ENCODE measurements around the gene SH3BGR.
A peak's percentile ranks its signal among the peaks of the same experiment; 100 is the strongest.
"Not testable (repeated sequence)": the region's sequence is repeated elsewhere in the genome, so short reads cannot be mapped to it uniquely, and the experiment has no call there.

SH3BGR gene

DNA sequence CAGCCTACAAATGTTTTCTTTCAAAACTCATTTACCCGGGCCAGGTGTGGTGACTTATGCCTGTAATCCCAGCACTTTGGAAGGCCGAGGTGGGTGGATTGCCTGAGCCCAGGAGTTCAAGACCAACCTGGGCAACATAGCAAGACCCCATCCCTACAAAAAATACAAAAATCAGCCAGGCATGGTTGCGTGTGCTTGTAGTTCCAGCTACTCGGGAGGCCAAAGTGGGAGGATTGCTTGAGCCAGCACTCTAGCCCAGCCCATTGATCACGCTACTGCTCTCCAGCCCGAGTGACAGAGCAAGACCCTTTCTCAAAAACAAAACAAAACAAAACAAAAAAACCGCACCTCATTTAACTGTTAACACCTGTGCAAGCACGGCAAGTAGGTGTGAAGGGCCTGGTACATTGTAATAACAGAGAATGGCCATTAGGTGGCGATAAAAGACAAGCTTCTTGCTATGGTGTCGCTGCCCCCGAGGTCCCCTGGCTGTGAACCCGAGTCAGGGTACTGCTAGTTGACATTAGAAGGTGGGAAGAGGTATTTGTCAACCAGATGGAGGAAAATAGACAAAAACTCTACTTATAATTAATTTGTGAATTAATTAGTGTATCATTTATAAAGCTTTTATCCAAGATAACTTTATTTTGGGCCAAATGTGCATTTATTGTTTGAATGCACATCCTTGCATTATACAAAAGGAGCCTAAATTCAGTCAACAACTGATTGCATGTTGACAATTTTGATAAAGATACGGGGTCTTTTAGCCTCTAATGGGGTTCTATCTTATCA lies 66.5 kb downstream of the SH3BGR start:
- peak; percentile 58 for FAIRE-seq

DNA sequence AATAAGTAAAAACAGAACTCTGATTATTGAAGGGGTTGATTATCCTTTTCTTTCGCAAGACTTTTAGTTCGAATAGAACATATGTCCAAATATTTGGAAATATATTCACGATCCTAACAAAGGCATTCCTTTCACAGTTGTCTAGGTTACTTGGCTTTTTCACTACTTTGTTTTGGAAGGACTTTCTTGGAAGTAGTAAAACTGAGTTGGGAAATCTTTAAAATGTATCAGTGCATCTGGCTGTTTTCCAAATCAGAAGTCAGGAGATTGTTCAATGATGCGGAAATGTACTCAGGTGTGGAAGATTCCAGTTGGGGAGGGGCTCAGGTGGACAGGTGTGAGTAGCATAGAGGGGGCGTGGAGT lies 67.1 kb downstream of the SH3BGR start:
- no peak for FAIRE-seq

DNA sequence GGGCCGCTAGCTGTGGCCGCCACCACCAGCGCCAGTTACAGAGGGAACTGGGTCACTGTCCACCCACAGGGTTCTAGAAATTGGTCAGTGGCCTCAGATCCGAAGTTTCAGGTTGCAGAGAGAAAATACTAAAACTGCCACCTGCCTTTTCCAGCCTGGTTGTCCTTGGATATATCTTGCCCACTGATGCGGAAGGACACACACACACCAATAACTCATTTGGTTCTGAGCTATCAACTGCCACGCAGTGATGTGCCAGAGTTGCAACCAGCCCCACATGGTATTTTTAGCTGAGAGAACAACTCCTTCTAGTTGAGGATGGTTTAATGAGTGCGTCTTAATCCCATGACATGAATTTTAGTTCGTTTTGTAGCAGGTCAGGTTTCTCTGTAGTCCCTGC lies 68.1 kb downstream of the SH3BGR start:
- FAIRE-seq = no peak

DNA sequence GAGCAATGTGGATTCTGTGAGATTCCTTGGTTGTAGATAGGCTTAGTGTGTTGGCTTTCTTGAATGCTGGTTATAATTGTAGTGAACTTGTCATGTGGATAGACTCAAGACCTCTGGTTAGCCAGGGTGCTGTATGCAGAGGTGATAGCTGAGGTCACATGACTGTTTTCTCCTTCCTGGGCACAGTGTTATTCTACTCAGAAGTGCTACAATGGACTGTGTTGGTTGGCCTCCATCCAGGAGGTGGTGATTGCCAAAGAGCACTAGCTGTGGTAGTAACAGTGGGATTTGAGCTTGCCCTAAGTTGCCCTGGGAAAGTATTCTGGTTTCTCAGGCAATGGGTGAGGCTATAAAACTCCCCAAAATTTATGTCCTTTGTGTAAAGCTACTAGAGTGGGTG lies 71.6 kb downstream of the SH3BGR start:
- FAIRE-seq = no peak

DNA sequence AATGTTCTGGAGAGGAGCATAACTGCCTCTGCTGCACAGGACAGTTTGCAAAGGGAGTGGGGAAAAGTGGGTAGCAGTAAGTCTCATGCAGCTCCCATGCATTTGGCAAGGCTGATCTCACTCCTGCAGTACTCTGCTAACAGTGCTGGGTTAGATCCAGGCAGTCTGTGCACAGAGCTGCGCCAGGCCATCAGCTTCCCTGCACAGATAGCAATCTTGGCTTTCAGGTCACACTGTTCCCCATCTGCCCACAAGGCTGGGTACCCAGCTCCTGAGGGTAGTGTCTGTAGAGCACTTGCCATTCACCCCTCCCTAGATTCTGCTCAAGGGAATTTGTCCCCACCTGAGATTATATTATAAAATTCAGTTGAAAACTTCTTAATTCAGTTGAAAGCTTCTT lies 72.1 kb downstream of the SH3BGR start:
- no peak for FAIRE-seq

DNA sequence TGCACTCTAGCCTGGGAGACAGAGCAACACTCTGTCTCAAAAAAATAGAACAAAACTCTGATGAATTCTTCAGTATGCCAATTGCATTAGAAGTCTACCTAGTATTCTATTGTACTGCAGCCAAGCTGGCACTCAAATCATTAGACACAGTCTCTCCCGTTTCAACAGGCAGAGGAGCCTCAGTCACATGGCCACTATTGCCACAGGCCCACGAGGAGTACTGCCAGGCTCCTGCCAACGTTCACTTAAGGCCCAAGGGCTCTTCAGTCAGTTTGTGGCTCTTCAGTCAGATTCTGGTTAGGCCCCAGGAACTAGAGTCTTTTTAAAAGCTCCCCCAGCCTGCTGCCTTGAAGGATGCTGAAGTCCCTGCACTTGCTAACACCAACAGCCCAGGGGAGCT lies 73.4 kb downstream of the SH3BGR start:
- no peak for FAIRE-seq

DNA sequence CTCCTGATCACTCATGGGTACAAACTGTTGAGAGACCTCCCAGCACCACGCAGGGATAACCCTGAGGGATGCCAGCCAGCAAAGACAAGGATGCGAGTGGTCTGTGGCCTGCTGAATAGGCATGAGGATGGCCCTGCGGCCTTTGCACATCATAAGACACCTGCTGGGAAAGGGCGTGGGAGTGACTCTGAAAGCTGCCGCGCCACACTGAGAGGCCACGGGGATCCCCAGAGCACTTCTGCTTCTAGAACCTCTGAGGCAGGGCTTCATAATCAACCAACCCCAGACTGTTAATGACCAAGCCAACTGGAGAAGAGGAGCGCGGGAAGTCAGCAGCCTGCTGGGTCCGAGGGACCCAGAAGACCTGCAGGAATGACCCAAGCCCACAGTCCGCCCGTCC lies 73.8 kb downstream of the SH3BGR start:
- FAIRE-seq = no peak

DNA sequence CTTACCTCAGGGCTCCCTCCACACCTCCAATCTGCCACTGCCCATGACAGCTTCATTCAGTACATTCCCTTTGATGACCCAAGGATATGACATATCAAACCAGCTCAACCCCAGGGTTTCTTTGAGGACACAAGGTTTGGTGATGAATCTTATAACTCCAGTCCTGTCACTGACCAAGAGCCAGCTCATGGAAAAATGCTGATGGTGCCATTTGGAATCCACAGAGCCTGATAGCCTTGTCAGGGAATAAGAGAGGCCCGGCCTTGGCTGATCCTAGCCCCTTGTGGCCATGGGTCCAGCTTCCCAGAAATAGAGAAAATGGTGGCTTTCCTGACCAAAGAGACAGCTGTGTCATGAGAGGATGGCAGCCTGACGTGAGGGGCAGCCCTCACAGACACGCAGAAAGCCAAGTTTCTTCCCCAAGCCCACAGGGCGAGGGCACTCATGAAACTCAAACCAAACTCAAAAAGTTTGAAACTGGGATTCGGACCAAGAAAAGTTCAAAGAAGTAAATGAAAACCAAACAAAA lies 75.4 kb downstream of the SH3BGR start:
- FAIRE-seq = no peak

DNA sequence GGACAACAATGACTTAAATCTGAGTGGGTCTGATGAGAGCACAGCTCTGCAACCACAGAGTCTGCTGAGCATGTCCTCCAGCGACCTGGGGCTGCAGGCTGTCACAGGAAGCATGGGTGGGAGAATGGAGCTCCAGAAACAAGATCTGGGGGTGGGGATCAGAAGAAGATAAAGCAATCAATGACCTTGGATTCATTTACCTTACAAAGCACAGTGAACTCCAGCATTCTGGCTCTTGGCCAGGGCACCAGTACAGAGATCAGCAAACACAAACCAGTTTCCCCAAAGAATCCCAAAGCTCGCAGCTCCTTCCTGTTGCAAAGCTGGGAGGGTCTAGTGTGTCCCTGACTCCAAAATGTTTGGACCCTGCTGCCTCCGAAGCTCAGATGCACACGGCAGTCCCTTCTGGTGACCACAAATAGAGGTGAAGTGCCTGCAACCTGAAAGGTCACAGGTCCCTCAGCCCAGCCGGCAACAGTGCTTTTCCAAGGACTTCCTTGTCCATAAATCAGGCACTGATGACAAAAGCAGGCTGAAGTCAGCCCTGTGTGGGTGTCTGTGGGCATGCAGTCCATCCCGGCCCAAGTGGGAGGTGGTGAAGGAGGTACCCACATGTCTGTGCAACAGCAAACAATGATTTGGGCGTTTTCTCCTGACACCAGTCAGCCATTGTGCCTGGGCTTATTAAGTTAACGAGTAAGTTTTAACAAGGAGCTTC lies 76.1 kb downstream of the SH3BGR start:
- FAIRE-seq = no peak

DNA sequence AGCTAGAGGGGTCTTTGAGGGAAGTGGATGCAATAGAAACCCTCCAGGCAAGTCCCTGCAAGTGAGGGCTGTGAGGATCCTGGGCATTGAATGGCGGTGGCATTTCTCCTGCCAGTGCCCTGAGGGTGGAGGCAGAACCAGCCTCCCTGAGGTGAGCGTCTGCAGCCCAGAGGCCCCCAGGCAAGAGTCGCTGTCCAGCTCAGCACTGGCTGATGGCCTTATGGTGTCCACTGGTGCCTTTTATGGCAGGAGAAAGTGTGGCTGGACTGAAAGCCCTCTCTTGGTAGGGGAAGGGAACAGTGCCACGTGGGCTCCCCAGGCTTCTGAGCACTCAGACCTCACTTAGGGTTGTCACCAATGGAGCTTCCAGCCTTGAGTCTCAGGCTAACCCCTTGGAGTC lies 77.3 kb downstream of the SH3BGR start:
- no peak for FAIRE-seq

DNA sequence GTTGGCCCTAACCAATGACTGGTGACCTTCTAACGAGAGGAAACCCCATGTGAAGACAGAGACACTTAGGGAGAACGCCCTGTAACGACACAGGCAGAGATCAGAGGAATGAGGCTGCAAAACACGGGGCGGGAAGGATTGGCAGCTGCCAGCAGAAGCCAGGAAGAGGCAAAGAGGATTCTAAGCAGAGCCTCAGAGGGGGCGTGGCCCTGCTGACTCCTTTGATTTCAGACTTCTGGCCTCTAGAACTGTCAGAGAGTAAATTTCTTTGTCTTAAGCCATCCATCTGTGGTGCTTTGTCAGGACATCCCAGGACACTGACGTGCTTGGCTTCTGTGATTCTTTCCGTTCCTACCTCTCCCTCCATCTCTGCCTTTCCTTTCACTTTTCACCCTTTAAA lies 79.3 kb downstream of the SH3BGR start:
- no peak for FAIRE-seq

DNA sequence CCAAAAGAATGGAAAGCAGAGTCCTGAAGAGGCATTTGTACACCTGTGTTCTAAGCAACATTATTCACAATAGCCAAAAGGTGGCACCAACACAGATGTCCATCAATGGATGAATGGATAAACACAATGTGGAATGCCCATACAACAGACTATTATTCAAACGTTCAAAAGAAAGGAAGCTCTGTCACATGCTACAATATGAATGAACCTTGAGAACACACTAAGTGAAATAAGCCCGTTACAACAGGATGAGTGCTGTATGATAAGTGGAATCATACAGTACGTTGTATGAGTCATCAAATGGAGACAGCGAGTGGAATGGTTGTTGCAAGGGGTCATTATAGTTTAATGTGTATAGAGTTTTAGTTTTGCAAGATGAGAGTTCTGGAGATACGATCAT lies 80.1 kb downstream of the SH3BGR start:
- FAIRE-seq = no peak

DNA sequence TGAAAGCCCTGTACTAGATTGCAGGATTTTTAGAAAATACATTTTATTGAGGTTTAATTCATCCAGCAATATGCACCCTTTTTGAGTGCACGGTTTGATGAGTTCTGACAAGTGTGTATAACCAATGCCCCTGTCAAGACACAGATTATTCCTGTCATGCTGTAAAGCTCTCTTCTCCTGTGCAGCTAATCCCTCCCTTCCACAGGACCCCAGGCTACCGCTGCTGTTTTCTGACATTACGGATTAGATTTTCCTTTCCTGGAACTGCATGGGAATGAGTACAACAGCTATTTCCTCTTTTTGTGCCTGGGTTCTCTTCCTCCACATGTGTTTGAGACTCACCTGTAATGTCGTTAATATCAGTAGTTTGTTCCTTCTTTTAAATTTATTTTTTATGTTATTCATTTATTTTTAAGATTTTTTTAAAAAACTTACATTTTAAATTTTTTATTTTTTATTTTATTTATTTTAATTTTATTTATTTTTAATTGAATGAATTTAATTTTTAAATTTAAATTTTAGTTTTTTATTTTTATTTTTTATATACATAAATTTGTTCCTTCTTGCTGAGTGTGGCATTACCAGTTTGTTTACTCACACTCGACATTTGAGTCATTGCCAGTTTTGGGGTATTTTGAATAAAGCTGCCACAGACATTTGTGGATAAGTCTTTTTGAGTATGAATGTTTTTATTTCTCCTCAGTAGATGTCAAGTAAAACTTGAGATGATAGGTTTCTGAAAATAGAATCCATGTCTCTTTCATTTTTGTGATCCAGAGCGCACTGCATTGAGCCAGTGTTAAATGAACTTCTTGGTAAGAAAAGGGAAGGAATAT lies 82.0 kb downstream of the SH3BGR start:
- FAIRE-seq = peak; percentile 97

DNA sequence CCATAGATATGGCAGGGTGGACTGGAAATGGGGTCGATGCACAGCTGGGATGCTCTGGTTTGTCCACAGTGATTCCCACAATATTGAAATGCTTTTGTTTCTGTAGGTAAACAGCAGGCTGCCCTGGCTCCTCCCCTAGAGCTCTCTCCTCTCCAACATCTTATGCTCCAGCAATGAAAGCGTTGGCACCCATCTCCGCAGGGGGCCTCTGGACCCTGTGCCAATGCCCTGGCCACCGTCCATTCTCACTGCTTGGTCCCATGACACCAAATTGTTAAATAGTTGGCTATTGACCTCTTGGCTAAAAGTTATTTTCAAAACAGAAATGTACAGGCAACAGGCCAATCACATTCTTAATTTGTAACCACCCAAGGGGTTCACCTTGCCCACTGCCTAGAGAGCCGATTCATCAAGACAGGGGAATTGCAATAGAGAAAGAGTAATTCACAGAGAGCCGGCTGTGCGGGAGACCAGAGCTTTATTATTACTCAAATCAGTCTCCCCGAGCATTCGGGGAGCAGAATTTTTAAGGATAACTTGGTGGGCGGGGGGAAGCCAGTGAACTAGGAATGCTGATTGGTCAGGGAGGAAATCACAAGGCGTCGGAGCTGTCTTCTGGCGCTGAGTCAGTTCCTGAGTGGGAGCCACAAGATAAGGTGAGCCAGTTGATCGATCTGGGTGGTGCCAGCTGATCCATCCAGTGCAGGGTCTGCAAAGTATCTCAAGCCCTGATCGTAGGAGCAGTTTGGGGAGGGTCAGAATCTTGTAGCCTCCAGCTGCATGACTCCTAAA lies 84.1 kb downstream of the SH3BGR start:
- FAIRE-seq = no peak

DNA sequence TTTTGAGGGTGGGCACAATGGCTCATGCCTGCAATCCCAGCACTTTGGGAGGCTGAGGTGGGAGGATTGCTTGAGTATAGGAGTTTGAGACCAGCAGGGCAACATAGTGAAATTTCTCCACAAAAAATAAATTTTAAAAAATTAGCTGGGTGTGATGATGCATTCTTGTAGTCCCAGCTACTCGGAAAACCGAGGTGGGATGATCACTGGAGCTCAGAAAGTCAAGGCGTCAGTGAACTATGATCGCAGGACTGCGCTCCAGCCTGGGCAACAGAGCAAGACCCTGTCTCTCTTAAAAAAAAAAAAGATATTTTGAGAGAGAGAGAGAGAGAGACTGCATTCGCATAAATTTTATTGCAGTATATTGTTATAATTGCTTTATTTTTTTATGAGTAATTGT lies 85.1 kb downstream of the SH3BGR start:
- FAIRE-seq = no peak

DNA sequence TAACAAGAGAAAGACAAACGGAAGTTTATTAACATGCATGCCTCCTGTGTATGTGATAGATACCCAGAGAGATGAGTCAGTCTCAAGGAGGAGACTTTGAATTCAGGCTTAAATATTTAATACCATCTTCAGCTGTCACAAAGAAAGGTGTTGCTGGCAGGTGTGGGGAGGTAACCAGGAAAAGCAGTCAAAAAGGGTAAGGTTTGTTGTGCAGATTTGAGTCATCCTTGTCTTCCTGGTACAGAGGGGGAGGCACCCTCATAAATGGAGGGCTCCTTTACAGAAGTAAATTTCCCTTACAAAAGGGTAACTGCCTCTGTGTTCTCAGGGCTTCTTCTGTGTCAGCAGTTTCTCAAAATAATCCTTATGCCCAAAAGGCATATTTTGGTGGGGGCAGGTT lies 85.8 kb downstream of the SH3BGR start:
- no peak for FAIRE-seq

DNA sequence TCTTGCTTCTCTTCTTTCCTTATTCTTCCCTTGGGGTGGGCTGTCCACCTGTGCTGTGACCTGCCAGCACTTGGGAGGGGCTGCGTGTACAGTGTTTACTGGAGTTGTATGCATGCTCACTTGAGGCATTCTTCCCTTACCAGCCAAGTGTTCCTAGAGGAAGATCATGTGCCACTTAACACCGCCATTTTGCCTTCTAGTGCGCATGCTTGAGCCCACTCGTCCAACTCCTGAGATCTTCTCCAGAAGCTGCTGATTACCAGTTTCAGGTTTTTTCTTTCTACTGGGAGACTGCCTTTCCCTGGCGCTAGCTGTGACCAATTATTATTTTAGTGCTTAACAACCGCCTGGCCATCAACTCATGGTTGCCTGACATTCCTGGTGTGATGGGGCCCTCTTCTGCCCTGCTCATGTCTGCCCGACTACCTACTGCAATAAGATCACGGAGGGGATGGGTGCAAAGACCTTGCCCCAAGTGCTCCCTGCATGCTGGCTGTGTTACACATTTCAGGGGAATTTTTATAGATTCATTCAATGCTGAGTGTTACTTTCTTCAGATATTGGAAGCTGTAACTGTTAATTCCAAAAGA lies 86.8 kb downstream of the SH3BGR start:
- no peak for FAIRE-seq

DNA sequence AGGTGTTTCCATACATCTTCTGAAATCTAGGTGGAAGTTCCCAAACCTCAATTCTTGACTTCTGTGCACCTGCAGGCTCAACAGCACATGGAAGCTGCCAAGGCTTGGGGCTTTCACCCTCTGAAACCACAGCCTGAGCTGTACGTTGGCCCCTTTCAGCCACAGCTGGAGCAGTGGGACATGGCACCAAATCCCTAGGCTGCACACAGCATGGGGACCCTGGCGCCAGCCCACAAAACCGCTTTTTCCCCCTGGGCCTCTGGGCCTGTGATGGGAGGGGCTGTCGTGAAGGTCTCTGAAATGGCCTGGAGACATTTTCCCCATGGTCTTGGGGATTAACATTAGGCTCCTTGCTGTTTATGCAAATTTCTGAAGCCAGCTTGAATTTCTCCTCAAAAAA lies 88.6 kb downstream of the SH3BGR start:
- not testable (repeated sequence) for FAIRE-seq

DNA sequence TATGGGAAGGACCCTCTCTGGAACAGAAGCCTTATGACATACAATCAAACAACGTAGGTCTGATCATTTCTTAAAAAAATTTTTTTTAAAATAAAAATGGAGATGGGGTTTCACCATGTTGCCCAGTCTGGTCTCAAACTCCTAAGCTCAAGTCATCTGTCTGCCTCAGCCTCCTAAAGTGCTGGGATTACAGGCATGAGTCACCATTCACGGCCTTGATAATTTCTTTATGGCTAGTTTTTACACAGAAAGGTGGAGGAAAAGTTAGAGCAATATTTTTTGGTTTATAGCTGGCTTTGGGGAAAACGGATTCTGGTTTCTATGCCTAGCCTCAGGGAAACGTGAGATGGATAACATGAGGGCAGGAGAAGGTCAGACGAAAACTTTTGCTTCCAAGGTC lies 91.0 kb downstream of the SH3BGR start:
- FAIRE-seq = no peak

DNA sequence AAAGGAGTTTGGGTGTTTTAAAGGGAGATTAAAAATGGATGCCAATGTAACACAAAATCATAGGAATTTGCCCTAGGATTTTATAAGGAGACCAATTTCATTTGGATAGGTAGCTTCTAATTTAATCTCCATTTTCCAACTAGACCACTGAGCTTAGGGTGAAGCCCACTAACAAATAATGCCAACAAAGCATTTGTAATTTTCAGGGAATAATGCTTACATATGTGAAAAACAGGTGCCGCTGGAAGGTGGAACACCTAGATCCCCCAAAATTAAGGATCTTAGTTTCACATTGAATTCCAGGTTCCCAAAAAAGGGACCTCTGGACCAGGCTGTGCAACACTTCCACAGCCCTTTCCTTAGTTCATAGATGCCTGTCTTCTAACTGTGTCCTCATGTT lies 94.8 kb downstream of the SH3BGR start:
- FAIRE-seq = no peak

DNA sequence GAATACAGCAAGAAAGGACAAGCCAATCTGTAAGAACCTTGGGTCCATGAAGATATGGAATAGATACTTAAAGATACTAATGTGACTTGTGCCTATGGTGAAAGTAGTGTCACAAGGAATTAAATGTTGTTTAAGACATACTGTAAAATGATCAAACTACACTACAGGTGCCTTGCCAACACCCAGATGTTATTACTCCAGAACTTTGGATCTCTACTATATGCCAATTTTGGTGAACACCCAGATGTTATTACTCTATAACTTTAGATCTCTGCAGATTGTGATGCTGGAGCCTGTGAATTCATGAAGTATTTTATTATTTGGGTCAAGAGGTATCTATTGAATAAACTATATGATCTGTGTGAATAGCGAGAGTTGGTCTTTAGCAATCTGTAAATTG lies 101.1 kb downstream of the SH3BGR start:
- FAIRE-seq = no peak

DNA sequence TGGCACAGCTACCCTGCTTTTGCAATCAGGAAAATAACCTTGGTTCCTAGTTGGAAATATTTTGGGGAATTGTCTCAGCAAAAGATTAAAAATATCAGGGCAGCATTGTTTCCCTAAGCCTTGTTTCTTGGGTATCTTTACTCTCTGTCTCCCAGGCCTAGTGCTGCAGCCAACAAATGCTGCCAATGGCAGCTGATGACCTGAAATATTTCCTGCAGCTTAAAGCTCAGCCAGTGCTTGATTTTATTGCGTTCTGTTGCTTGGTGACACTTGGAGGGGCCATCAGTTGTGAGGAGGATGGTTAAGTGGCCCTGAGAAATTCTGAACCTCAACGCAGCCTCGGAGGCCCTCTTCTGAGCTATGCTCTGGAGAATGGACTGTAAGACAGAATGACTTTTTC lies 101.6 kb downstream of the SH3BGR start:
- no peak for FAIRE-seq
